KMS-11 (cell line): ENCODE results near the gene CACUL1.
"Not testable (repeated sequence)": the region's sequence is repeated elsewhere in the genome, so short reads cannot be mapped to it uniquely, and the experiment has no call there.

Experiments
- H2AFZ ChIP-seq: fragments of 200-600 bp; sonication (generic); 2 replicates; pipeline ENCODE4 v1.6.1; 2016; ENCODE audit warnings: antibody characterized with exemption, mixed run types, low read depth
- H3K27ac ChIP-seq: fragments of 200-600 bp; sonication (generic); 2 replicates; pipeline ENCODE4 v1.6.1; 2016; ENCODE audit warnings: mild to moderate bottlenecking, mixed run types
- H3K27me3 ChIP-seq: fragments of 200-600 bp; sonication (generic); 2 replicates; pipeline ENCODE4 v1.6.1; 2017; ENCODE audit warnings: mild to moderate bottlenecking, low read depth, mixed run types, moderate library complexity; ENCODE audit not compliant: insufficient read depth
- H3K36me3 ChIP-seq: fragments of 200-600 bp; sonication (generic); 2 replicates; pipeline ENCODE4 v1.6.1; 2017; ENCODE audit warnings: mild to moderate bottlenecking, mixed run types; ENCODE audit not compliant: insufficient read depth
- H3K4me1 ChIP-seq: fragments of 200-600 bp; sonication (generic); 2 replicates; pipeline ENCODE4 v1.6.1; 2016; ENCODE audit warnings: mild to moderate bottlenecking, low read depth, mixed run types; ENCODE audit not compliant: poor library complexity, severe bottlenecking
- H3K4me2 ChIP-seq: fragments of 200-600 bp; sonication (generic); 2 replicates; pipeline ENCODE4 v1.7.0; 2016; ENCODE audit warnings: mild to moderate bottlenecking, mixed run types
- H3K4me3 ChIP-seq: fragments of 200-600 bp; sonication (generic); IDR thresholded peaks from 2 replicates; pipeline ENCODE4 v1.6.1; 2017; ENCODE audit warnings: low read depth, low read length, mixed read lengths; ENCODE audit not compliant: insufficient read depth
- H3K79me2 ChIP-seq: fragments of 200-600 bp; sonication (generic); 2 replicates; pipeline ENCODE4 v1.6.1; 2016; ENCODE audit warnings: low read depth, mixed run types; ENCODE audit not compliant: insufficient read depth
- H3K9ac ChIP-seq: fragments of 200-600 bp; sonication (generic); 2 replicates; pipeline ENCODE4 v1.6.1; 2016; ENCODE audit warnings: mild to moderate bottlenecking, mixed run types
- H4K20me1 ChIP-seq: fragments of 200-600 bp; sonication (generic); 2 replicates; pipeline ENCODE4 v1.6.1; 2016; ENCODE audit warnings: mild to moderate bottlenecking, mixed run types; ENCODE audit not compliant: insufficient read depth
- CTCF ChIP-seq: fragments of 200-600 bp; sonication (generic); conservative IDR thresholded peaks from 2 replicates; pipeline ENCODE4 v1.6.1; 2017; ENCODE audit warnings: low read depth, mild to moderate bottlenecking, antibody characterized with exemption, low read length, moderate library complexity, mixed read lengths

CACUL1 gene

GRCh38 chr10:118799777-118800176 is 45.0 kb upstream of the CACUL1 start:
- no peak for TF ChIP-seq CTCF
- Histone ChIP-seq H3K27me3 (no peaks in the 10 kb centered on the region), H3K27ac (no peak overlapping the region), H4K20me1 (no peaks in the 10 kb centered on the region), H2AFZ (no peak overlapping the region), H3K4me1 (no peaks in the 10 kb centered on the region), H3K9ac (no peak overlapping the region), H3K36me3 (no peaks in the 10 kb centered on the region), H3K4me2 (no peak overlapping the region), H3K79me2 (no peaks in the 10 kb centered on the region), H3K4me3 (no peak overlapping the region)

- no peaks in the 10 kb centered on the region for H3K79me2 ChIP-seq
- no peak for TF ChIP-seq CTCF
- no peak overlapping the region for H3K27ac ChIP-seq
Measured at GRCh38 chr10:118798231-118798662, 43.5 kb upstream of the CACUL1 start.

GRCh38 chr10:118794971-118795370 is 40.2 kb upstream of the CACUL1 start:
- H3K27me3 ChIP-seq, H2AFZ ChIP-seq, H3K4me2 ChIP-seq, H3K4me3 ChIP-seq, H3K4me1 ChIP-seq, H3K36me3 ChIP-seq, H3K79me2 ChIP-seq, H3K27ac ChIP-seq, H4K20me1 ChIP-seq, H3K9ac ChIP-seq: not testable (repeated sequence)

More at GRCh38 chr10:118798231-118798662, 43.5 kb upstream of the CACUL1 start:
- no peaks in the 10 kb centered on the region for H3K36me3 ChIP-seq
- no peaks in the 10 kb centered on the region for H3K4me1 ChIP-seq
- no peak overlapping the region for H3K9ac ChIP-seq
- H4K20me1 ChIP-seq = no peaks in the 10 kb centered on the region
- H2AFZ ChIP-seq = no peak overlapping the region
- H3K4me3 ChIP-seq = no peak overlapping the region
- no peak overlapping the region for H3K4me2 ChIP-seq
- no peaks in the 10 kb centered on the region for H3K27me3 ChIP-seq

GRCh38 chr10:118793545-118793944 is 38.8 kb upstream of the CACUL1 start:
- no peak overlapping the region for H3K9ac ChIP-seq
- no peaks in the 10 kb centered on the region for H3K4me1 ChIP-seq
- H3K4me2 ChIP-seq = no peak overlapping the region
- TF ChIP-seq CTCF = no peak
- H4K20me1 ChIP-seq = no peaks in the 10 kb centered on the region
- H3K4me3 ChIP-seq = no peak overlapping the region
- no peak overlapping the region for H2AFZ ChIP-seq
- H3K79me2 ChIP-seq = no peaks in the 10 kb centered on the region
- no peak overlapping the region for H3K27ac ChIP-seq
- no peaks in the 10 kb centered on the region for H3K36me3 ChIP-seq
- H3K27me3 ChIP-seq = no peaks in the 10 kb centered on the region

- no peak overlapping the region for H3K4me3 ChIP-seq
- H4K20me1 ChIP-seq = no peaks in the 10 kb centered on the region
- H3K4me2 ChIP-seq = no peak overlapping the region
- no peak overlapping the region for H3K9ac ChIP-seq
- no peaks in the 10 kb centered on the region for H3K79me2 ChIP-seq
- H3K27me3 ChIP-seq = no peaks in the 10 kb centered on the region
- no peak overlapping the region for H2AFZ ChIP-seq
- H3K4me1 ChIP-seq = no peaks in the 10 kb centered on the region
- H3K36me3 ChIP-seq = no peaks in the 10 kb centered on the region
- no peak overlapping the region for H3K27ac ChIP-seq
- TF ChIP-seq CTCF = no peak
Measured at GRCh38 chr10:118792526-118792925, 37.8 kb upstream of the CACUL1 start.
